ENCODE data around the gene SNX24.

The SNX24 gene

DNA sequence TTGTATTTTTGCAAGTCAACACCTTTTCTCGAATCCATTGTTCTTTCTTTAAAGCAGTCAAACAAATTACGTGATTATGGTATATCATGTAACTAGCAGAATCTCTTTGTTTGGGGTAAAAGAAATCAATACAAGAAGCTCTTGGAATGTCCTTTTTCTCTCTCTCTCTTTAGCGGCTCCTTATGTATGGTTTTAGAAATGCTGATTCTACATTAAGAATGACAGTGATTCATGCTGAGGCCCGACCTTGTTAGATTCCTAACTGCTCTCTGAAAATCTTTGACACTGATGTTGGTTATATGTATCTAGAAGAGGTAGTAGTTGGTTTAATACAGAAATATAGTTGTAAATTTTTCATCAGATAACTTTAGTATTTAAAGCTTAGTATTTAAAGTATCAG lies 76.4 kb downstream of the SNX24 start:
- DNase-seq (ENCODE audit: low spot score) = no peak

GRCh38 chr5:122924203-122924602 lies 78.8 kb downstream of the SNX24 start:
- DNase-seq (ENCODE audit: low spot score) = no peak

DNA sequence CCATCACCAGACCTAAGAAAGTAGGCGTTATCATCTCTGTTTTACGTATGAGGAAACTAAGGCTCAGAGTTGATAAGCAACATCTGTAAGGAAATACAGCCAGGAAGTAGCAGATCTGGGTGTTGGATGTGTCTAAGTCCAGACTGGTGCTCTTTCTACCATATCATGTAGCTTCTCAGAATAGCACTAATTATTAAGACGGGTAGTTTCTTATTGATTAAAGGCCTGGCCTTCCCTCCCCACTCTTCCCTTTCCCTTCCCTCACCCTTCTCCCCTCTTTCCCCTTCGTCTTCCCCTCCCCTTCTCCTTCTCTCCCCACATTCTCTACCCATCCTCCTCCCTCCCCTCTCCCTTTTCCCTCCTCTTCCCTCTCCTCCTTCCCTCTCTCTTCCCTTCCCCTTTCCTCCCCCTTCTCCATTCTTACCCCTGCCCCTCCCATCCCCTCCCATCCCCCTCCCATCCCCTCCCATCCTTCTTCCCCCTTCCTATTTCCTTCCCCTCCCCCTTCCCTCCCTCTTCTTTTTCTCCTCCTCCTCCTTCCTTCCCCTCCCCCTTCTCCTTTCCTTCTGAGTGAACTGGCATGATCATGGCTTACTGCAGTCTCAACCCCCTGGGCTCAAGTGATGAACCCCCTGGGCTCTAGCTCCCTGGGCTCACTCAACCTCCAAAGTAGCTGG lies 79.4 kb downstream of the SNX24 start:
- DNase-seq (ENCODE audit: low spot score) = no peak

- DNase-seq (ENCODE audit: low spot score) = no peak
Measured at GRCh38 chr5:122929001-122929400, 83.6 kb downstream of the SNX24 start.

- DNase-seq (ENCODE audit: low spot score) = no peak
Measured at GRCh38 chr5:122929980-122930379, 84.6 kb downstream of the SNX24 start.

DNA sequence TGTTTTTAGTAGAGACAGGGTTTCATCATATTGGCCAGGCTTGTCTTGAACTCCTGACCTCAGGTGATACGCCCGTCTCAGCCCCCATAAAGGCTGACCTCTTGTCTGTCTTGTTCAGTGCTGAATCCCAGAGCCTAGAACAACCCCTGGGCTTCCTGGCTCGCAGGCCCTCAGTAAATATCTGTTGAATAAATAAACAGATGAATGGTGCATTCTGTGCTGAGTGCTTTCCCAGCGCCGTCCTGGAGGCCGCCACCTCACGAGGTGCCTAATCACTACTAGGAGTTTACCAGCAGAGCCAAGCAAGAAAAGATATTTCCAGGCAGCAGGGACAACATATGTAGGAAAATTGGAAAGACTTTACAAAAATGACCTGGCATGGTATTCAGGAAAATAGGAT lies 88.5 kb downstream of the SNX24 start:
- DNase-seq (ENCODE audit: low spot score) = no peak

DNA sequence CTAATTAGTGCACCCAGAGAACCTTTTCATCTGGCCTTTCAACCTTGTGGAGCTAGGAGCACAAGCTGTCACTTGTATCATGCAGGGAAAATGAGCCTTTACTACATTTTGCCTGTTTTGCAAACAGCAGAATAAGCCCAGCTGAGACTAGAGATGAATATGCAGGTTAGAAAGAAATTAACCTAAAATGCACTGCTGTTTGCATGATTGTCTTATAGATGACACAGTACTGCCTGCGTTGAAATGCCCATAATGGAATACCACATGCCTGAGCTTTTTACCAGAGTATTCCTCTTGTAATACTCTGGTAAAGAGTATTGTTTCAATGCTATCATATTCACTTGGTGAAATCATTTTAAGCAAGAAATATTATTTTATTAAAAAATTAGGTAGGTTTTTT lies 90.7 kb downstream of the SNX24 start:
- no peak for DNase-seq (ENCODE audit: low spot score)

GRCh38 chr5:122937914-122938313 lies 92.5 kb downstream of the SNX24 start:
- no peak for DNase-seq (ENCODE audit: low spot score)

DNA sequence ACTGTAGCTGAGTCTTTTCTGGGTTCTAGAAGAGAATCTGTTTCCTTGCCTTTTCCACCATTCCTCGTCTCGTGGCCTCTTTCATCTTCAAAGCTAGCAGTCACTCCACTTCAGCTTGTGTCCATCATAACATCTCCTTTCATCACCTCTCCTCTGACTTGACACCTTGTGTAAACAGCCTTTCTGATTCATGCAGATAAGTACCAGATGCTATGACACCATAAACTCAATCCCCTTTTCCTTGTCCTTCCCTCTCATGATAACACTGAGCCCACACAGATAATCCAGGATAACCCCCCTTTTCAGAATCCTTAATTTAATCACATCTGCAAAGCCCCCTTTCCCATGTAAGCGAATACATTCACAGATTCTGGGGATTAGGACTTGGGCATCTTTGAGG lies 95.5 kb downstream of the SNX24 start:
- DNase-seq (ENCODE audit: low spot score) = no peak

GRCh38 chr5:122941737-122942136 lies 96.3 kb downstream of the SNX24 start:
- no peak for DNase-seq (ENCODE audit: low spot score)

DNA sequence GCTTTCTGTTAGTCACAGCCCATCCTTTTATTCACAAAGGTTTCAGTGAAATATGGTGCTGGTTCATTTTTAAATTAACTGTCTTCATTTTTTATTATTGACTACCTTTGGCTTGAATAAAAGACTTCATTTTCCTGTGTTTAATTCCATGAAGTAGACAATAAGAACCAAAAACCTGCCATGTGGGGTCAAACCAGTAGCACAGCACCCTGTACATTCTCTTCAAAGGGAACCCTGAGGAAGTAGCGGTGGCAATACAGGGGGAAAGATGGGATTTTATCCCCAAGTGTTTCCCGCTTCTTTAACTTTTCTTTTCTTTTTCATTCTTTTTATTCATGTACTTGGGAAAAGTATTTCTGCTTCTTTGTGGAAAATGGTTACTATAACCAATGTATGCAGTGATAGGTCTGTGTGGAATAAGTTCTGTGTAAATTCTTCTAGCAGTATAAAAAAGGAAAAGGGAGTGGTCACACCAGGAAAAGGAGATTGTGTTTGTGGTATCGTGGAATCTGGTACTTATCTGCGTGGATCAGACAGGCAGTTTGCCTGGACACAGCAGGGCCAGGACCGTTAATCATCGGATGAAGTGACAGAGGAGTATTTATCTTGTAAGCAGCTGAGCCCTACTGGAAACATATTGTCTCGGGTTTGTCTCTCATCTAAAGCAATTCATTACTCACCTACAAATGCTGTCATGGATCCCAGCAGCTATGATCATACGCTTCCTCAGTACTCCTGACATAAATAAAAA lies 96.9 kb downstream of the SNX24 start:
- no peak for DNase-seq (ENCODE audit: low spot score)

DNA sequence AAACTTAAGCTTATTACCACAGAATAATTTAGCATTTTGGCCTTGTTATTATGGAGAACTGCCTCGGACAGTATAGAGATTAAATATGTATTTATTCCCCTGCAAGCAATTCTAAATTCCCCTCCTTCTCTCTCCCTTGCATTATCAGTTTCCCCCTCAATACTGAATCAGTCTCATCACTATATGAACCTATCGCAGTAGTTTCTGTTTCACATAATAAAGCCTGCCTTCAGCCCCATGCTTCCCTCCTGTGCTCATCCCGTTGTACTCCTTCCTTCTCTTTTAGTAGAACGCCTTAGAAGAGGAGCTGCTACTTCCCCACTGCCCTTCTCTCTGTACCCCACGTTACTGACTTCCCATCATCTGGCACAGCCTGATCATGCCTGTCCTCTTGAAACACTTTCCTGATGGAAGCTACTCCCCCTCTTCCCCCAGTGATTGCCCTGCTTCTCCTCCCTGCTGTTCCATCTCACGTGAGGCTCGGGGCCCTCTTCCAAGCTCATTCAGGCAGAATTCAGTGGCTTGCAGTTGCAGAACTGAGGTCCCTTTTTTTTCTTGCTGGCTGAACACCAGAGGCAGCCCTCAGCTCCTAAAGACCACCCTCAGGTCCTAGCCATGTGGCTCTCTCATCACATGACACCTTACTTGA lies 97.8 kb downstream of the SNX24 start:
- DNase-seq (ENCODE audit: low spot score) = no peak

DNA sequence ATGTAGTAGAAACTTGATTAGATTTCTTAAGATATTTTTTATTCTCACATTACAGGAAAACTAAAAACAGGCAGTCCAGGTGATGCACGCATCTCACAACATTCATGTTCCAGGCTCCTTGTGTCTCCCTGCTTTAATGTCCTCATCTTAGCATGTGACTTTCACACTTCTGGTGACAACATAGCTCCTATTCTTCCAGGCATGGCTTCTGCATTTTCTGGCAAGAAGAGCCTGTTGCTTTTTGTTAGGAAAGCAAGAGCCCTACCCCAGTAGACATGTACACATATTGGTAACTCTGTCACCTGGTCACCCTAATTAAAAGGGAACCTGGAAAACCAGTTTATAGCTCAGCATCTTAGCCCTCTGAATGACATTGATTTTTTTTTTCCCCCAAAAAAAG lies 98.6 kb downstream of the SNX24 start:
- DNase-seq (ENCODE audit: low spot score) = no peak

GRCh38 chr5:122947372-122947771 lies 102.0 kb downstream of the SNX24 start:
- DNase-seq (ENCODE audit: low spot score) = no peak

DNA sequence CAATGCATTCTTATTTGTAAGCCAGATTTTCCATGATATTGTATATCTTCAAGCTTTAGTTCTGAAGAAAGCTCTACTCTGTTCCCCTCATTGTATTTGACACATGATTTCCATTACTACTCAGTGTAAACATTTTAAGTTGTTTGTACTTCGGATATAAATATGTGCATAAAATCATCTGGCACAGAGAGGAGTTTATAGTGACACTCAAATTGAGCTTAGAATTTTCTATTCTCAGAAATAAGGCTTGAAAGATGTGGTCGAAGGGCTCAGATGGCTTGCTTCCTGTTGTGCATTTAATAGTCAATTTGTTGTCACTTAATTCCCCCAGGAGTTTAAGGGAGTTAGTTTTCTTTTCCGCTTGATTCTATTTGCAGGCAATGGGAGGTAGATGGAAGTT lies 102.4 kb downstream of the SNX24 start:
- no peak for DNase-seq (ENCODE audit: low spot score)

DNA sequence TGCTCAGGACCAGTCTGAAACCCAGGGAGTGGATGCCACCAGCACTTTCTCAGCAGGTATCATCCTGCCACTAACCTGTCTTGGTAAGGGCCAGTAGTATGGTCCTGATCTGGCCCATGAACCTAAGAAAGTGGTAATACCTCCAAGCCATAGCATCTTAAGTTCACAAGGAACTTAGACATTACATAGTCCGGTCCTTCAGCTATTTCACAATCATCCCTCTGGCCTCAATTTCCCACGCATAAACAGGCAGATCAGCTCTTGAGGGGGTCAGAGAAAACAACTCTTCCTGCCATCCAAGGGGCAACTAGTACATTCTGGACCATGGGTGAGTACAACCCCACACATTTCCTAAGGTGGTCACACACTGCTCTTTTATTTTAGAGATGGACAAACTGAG lies 102.9 kb downstream of the SNX24 start:
- DNase-seq (ENCODE audit: low spot score) = no peak

- DNase-seq (ENCODE audit: low spot score) = no peak
Measured at GRCh38 chr5:122951658-122952057, 106.2 kb downstream of the SNX24 start.

GRCh38 chr5:122954719-122955118 lies 109.3 kb downstream of the SNX24 start:
- DNase-seq (ENCODE audit: low spot score) = no peak

GRCh38 chr5:122957457-122957856 lies 112.0 kb downstream of the SNX24 start:
- no peak for DNase-seq (ENCODE audit: low spot score)

DNA sequence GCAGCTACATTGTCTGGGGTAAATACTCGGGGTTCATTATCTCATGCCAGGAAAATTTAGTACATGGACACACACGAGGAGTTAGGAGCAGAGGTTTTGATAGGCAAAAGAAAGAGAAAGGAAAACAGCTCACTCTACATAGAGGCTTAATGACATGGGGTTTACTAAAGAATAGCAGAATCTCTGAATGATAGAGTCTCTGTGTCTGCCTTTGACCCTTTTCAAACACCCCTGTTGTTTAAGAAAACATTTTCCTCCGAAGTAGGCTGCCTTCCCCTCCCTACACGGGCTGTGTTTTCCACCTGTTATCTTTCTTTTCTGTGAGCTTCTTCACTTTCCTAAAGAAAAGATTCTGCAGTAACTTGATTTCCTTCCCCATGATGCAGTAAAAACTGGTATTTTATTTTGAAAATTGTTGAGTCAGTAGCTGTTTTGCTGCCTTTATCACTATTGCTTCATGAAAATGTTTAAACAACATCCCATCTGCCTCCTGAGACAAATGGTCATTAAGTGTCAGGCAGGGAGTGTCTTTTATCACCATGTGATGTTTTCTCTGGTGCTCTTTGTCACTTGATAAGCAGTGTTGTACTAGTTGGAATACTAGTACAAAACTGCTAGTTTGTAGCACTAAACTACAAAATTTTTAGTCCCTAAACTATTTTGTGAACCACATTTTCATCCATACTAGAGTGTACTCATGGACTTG lies 114.5 kb downstream of the SNX24 start:
- DNase-seq (ENCODE audit: low spot score) = no peak

GRCh38 chr5:122963305-122963704 lies 117.9 kb downstream of the SNX24 start:
- DNase-seq (ENCODE audit: low spot score) = no peak

GRCh38 chr5:122965111-122965510 lies 119.7 kb downstream of the SNX24 start:
- DNase-seq (ENCODE audit: low spot score) = no peak

GRCh38 chr5:122967085-122967484 lies 121.7 kb downstream of the SNX24 start:
- DNase-seq (ENCODE audit: low spot score) = no peak

Measured in COLO829 (cell line).